ENCODE results near the gene DECR2.

GRCh38 chr16:425740-426114, 24.0 kb downstream of the DECR2 start:
- TF ChIP-seq CTCF (IDR thresholded peaks at IDR 0.05), result no peak
- TF ChIP-seq POLR2A (IDR thresholded peaks at IDR 0.05), result no peak

All from thyroid gland (tissue), 4 donors.